ENCODE measurements around the gene PYGB.

- TF ChIP-seq CTCF (IDR thresholded peaks at IDR 0.05) (no peak), POLR2AphosphoS5 (IDR thresholded peaks at IDR 0.05; ENCODE audit: low read depth, low read length) (no peak), SIN3A (IDR thresholded peaks at IDR 0.05; ENCODE audit: borderline replicate concordance, insufficient read depth, low read depth, low read length) (no peak)
Observed at GRCh38 chr20:25310921-25311728, 63.2 kb downstream of the PYGB start.

Data from Panc1 (cell line).